GM12872 (cell line): ENCODE measurements around the gene TADA3.

ENCODE experiments used
- TF ChIP-seq, protein P1 (sequence below): IDR thresholded peaks from 3 replicates; pipeline ENCODE4 v1.5.1; 2011; ENCODE audit warnings: low read depth, mild to moderate bottlenecking, low read length, moderate library complexity; ENCODE audit not compliant: insufficient read depth

Gene TADA3

DNA sequence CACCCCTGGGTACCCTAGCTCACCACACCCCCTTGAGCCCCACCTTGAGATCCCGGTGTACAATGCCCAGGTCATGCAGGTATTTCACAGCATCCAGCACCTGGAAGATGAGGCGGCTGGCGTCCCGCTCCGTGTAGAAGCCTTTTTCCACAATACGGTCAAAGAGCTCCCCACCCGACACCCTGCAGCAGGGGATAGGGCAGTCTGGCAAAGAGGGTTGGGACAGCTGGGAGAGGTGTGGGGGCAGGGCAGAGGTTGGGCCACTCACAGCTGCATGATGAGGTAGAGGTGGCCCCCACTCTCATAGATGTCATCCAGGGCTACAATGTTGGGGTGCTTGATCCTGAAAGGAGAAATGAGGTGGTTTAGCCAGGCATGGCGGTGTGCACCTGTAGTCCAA, 29.4 kb downstream of the TADA3 start:
- TF ChIP-seq, protein P1, sequence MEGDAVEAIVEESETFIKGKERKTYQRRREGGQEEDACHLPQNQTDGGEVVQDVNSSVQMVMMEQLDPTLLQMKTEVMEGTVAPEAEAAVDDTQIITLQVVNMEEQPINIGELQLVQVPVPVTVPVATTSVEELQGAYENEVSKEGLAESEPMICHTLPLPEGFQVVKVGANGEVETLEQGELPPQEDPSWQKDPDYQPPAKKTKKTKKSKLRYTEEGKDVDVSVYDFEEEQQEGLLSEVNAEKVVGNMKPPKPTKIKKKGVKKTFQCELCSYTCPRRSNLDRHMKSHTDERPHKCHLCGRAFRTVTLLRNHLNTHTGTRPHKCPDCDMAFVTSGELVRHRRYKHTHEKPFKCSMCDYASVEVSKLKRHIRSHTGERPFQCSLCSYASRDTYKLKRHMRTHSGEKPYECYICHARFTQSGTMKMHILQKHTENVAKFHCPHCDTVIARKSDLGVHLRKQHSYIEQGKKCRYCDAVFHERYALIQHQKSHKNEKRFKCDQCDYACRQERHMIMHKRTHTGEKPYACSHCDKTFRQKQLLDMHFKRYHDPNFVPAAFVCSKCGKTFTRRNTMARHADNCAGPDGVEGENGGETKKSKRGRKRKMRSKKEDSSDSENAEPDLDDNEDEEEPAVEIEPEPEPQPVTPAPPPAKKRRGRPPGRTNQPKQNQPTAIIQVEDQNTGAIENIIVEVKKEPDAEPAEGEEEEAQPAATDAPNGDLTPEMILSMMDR: no peak

DNA sequence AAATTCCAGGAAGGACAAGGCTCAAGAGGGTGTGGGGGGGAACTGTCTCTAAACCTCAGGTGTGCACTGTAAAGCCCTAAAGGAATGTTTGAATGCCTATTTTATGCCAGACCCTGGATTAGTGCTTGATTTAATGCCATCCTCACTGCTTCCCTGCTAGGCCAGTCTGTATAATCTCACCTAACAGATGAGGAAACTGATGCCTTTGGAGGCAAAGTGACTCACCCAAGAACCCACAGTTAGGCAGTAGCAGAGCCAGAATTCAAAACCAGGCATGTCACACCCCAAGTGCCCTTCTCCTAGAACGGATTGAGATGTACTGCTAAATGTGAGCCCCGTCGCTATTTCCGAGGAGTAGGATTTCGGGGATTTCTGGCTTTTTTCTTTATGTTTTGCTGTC, 30.4 kb downstream of the TADA3 start:
- TF ChIP-seq, protein P1: no peak

DNA sequence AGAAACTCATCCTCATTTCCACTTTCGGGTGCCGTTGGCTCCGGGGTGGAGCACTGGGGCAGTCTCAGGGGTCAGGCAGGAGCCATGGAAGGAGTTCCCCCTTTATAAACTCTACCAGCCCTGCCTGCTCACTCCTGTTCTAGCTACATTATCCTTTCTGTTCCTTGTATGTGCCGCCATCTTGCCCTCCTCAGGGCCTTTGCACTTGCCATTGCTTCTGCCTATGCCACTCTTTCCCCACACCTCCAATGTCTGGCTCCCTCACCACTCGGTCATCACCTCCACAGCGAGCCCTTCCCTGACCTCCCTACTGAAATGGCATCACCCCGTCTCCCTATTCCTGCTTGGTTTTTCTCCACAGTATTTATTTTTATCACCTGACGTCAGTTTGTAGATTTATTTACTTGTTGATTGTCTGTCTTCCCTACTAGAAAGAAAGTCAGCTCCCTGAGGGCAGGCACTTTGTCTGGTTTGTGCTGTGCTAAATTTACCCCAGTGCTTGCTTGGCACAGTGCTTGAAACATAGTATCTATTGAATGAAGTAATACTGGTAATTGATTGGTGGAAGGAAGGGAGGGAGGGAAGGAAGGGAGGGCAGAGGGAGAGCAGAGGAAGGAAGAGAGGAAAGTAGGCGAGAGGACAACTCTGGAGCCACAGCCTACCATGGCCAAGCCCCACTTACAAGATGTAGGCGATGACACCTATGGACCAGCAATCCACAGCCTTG, 31.3 kb downstream of the TADA3 start:
- TF ChIP-seq, protein P1: no peak

DNA sequence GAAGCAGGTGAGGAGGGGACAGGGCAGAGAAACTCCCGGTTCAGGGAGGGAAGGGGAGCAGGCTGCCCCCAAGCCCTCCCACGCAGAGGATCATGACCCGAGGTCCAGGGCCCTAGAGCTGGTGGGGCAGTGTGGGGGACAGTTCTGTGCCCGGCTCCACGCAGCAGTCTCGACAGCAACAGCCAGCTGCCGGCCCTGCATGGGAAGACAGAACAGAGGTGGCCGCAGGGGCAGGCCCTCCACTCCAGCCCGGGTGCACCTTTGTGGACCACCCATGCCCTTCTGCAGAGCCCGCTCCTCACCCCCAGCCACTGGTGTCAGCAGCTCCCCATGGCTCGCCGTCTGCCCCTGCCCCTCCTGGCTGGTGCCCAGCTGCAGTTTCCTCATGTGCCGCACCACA, 34.8 kb downstream of the TADA3 start:
- TF ChIP-seq, protein P1: no peak

DNA sequence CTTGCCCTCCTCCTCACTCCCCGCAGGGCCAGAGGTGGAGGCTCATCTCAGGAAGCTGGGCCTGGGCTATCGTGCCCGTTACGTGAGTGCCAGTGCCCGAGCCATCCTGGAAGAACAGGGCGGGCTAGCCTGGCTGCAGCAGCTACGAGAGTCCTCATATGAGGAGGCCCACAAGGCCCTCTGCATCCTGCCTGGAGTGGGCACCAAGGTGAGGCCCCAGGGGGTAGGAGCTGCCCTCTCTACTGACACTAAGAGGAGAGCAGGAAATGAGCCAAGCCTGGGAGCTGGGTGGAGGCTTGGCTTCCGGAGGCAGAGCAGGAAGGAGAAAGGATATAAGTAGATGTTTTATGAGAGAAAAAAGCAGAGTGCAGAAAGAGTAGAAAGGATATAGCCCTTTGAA, 37.6 kb downstream of the TADA3 start:
- TF ChIP-seq, protein P1: no peak

DNA sequence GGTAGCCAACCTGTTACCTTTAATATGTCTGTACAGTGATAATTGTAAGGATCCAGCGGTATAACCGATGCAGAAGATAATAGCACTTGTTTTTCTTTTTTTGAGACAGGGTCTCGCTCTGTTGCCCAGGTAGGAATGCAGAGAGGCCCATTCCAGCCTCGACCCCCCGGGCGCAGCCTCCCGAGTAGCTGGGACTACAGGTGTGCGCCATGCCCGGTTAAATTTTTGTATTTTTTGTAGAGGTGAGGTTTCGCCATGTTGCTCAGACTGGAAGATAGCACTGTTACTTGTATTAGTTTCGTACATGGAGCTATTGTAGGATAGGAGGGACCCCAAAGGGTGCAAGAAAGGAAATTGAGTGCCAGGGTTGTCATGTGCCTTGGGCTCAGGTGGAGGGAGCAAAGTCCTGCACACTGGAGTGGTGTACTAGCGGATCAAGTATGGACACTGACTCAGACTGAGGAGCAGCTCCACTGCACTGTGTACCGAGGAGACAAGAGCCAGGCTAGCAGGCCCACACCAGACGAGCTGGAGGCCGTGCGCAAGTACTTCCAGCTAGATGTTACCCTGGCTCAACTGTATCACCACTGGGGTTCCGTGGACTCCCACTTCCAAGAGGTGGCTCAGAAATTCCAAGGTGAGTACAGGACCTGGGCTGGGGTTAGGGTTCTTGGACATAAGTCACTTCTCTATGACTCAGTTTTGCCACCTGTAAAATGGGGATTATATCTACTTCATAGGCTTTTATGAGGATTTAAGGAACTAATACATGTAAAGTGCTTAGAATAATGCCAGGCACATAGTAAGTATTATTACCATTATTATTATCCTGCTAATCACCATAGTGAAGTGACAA, 41.5 kb downstream of the TADA3 start:
- TF ChIP-seq, protein P1: no peak

DNA sequence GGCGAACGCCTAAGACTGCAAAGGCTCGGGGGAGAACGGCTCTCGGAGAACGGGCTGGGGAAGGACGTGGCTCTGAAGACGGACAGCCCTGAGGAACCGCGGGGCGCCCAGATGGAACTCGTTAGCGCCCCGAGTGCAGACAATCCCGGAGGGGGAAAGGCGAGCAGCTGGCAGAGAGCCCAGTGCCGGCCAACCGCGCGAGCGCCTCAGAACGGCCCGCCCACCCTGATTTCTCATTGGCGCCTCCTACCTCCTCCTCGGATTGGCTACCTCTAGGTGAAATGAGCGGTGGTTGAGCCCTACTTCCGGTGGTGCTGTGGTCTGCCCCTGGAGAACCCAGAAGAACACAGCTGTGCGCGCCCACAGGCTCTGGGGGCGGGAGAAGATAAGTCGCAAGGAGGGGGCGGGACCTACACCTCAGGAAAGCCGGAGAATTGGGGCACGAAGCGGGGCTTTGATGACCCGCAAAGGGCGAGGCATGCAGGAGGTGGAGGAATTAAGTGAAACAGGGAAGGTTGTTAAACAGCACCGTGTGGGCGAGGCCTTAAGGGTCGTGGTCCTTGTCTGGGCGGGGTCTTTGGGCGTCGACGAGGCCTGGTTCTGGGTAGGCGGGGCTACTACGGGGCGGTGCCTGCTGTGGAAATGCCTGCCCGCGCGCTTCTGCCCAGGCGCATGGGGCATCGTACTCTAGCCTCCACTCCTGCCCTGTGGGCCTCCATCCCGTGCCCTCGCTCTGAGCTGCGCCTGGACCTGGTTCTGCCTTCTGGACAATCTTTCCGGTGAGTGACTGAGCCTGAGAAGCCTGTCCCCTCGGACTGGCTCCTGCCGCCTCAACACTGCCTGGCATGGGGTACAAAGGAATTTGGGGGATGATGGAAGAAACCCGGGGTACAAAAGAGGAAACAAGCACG, 42.4 kb downstream of the TADA3 start, which contains the start of gene OGG1:
Gene OGG1, plus strand, starts transcription at position 308 of the 911 bp plus-strand sequence. Its CDS starts 335 bp downstream, at position 643.
- TF ChIP-seq, protein P1: no peak
